ENCODE measurements around the gene HRH4.

DNA sequence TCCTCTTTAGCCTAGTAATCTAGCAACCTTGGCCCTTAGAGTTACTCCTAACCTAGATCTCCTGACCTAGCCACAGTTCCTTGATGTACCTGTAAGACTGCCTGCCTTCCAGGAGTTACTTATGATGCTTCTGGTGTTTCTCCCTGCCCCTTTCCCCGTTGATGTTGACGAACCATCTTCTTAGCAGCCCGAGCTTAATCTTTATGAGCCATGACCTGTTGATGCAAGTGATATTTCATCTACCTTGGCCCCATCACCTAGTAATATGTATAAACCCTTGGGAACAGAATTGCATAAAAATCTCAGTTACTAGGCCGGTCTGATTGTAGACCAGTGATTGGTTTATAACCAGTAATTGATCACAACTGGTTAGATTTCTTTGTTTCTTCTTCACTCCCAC, 31.2 kb upstream of the HRH4 start:
- TF ChIP-seq, protein P1, sequence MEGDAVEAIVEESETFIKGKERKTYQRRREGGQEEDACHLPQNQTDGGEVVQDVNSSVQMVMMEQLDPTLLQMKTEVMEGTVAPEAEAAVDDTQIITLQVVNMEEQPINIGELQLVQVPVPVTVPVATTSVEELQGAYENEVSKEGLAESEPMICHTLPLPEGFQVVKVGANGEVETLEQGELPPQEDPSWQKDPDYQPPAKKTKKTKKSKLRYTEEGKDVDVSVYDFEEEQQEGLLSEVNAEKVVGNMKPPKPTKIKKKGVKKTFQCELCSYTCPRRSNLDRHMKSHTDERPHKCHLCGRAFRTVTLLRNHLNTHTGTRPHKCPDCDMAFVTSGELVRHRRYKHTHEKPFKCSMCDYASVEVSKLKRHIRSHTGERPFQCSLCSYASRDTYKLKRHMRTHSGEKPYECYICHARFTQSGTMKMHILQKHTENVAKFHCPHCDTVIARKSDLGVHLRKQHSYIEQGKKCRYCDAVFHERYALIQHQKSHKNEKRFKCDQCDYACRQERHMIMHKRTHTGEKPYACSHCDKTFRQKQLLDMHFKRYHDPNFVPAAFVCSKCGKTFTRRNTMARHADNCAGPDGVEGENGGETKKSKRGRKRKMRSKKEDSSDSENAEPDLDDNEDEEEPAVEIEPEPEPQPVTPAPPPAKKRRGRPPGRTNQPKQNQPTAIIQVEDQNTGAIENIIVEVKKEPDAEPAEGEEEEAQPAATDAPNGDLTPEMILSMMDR (conservative IDR thresholded peaks at IDR 0.05; ENCODE audit: low read depth, low read length): no peak
- TF ChIP-seq EZH2 (IDR thresholded peaks at IDR 0.05; ENCODE audit: borderline replicate concordance, low read depth, low read length, poor library complexity, severe bottlenecking): no peak

All from A673 (cell line).